ENCODE measurements around the gene ARID5A.

The ARID5A gene

DNA sequence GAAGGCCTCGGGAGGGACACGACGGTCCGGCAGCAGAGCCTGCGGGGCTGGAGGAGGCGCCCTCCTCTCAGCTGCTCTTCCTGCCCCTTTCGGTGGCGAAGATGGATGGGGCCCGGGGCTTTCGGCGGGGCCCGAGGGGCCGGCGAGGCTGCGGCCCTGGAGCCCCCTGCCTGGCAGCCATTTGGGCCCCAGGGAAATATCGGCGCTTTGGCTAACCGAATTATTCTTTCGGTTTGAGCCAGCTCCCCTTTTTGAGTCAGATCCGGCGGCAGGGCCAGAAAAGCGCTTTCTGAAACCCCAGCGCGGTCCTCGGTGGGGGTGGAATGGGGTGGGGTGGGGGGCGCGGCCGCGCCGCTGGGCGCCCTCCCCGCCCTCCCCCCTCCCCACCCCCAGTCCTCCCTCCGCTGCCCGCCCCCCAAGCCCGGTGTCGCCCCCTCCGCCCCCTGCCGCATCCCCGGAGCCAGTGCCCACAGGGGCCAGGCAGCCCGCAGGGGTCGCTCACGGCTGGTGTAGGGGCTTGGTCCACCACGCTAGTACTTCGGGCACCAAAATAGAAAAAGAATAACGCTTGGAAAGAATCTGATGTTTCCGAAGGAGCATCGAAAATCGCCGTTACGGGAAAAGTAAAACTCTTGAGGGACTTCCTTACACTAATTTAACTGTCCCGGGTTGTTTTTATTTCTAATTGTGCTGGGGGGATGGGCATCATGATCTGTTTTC, 9.1 kb upstream of the ARID5A start:
- peak overlapping the region; percentile 48 for H3K4me3 ChIP-seq (ENCODE audit: low read depth, low read length)
- TF ChIP-seq, protein P1, sequence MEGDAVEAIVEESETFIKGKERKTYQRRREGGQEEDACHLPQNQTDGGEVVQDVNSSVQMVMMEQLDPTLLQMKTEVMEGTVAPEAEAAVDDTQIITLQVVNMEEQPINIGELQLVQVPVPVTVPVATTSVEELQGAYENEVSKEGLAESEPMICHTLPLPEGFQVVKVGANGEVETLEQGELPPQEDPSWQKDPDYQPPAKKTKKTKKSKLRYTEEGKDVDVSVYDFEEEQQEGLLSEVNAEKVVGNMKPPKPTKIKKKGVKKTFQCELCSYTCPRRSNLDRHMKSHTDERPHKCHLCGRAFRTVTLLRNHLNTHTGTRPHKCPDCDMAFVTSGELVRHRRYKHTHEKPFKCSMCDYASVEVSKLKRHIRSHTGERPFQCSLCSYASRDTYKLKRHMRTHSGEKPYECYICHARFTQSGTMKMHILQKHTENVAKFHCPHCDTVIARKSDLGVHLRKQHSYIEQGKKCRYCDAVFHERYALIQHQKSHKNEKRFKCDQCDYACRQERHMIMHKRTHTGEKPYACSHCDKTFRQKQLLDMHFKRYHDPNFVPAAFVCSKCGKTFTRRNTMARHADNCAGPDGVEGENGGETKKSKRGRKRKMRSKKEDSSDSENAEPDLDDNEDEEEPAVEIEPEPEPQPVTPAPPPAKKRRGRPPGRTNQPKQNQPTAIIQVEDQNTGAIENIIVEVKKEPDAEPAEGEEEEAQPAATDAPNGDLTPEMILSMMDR (IDR thresholded peaks at IDR 0.05; ENCODE audit: insufficient read depth, low read depth, low read length, missing control alignments): peak; percentile 15
- DNase-seq (ENCODE audit: low read depth): peak; percentile 90

DNA sequence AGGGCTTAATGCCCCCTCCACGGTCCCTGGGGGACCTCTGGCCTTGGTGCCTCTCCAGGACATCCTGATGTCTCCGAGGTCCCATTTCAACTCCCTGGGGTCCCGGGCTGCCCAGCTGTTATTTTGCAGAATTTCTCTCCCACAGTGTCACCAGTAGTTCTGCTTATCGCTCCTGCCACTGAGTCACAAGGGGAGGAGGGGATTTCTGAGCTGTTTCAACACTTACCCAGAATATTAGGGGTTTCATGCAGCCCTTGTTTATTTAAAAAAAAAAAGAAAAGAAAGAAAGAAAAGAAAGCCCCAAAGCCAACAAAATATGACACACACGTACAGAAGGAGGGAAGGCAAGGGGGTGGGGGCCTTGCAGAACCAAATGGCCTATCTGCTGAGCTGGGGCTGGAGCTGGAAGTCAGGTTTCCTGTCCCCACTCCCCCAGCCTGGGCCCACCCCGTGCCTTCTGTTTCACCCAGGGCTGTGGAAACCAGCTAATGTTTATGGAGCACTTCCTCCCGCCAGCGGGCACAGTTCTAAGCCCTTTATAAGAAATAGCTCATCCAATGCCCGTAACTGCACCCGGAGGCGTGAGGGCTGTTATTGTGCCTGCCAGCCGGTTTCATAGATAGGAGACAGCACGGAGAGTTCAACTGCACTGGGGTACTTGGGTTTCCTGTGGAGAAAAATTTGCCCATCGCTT, 8.4 kb upstream of the ARID5A start:
- H3K4me3 ChIP-seq (ENCODE audit: low read depth, low read length): peak overlapping the region; percentile 35
- TF ChIP-seq, protein P1 (IDR thresholded peaks at IDR 0.05; ENCODE audit: insufficient read depth, low read depth, low read length, missing control alignments): no peak
- DNase-seq (ENCODE audit: low read depth): peak; percentile 75

DNA sequence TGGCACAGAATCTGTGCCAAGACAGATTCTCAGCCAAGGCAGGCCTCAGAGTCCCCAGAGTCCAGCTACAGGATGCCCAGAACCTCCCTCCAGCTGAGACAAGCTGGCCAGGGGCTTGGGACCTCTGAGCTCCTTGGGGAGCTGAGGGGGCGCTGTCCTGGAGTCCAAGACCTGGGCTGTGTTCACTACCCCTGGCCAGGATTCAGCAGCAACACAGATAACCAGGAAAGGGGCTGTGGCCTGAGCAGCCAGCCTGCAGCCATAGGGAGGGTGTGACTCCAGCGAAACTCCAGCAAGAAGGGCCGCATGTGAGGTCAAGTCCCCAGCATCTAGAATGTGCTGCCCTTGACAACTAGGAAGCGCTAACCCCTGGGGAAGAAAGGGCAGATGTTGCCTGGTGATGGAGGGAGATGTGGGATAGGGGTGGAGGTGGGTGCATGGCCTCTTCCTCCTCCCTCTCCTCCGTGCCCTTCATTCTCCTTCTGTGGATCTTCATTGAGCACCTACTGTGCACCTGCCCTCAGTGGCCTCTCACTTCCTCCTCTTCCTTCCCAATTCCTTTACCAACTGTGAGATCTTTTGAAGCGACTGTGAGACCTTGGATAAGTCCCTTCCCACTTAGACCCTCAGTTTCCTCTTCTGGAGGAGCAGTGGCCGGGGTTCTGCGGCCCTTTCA, 7.7 kb upstream of the ARID5A start:
- no peak for DNase-seq (ENCODE audit: low read depth)
- TF ChIP-seq, protein P1 (IDR thresholded peaks at IDR 0.05; ENCODE audit: insufficient read depth, low read depth, low read length, missing control alignments): no peak
- no peak overlapping the region for H3K4me3 ChIP-seq (ENCODE audit: low read depth, low read length)

DNA sequence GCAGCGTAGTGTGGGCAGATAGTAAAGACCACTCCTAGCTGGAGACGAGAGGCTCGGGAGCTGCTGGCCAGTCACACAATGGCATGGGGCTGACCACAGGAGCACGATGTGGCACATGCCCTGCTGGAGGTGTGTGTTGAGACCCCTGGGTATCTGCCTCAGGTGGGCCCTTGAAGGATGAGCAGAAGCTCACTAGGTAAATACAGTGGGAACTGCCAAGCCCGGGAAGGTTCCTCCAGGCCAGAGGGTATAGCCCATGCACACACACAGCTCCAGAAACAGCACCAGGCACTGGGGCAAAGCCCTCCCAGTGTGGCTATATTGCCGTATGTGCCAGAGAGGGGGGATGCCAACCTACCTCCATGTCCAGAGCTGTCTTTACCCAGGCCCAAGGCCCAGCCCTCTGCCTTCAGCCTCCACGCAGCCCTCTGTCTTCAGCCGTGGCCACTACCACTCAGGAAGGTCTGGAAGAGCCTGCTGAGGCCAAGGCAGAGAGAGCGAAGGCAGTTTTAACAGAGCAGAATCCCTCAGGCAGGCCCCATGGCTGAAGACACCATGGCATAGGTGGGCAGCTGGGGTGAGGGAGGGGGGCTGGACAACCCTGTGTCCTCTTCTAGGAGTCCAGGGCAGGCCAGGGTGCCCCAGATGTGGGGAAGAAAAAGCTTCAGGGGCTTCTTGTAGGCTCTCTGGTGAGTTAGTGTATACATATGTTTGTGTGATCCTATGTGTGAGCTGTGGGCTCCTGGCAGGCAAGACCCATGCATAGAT, 7.0 kb upstream of the ARID5A start:
- DNase-seq (ENCODE audit: low read depth): no peak
- TF ChIP-seq, protein P1 (IDR thresholded peaks at IDR 0.05; ENCODE audit: insufficient read depth, low read depth, low read length, missing control alignments): no peak
- H3K4me3 ChIP-seq (ENCODE audit: low read depth, low read length): no peak overlapping the region

DNA sequence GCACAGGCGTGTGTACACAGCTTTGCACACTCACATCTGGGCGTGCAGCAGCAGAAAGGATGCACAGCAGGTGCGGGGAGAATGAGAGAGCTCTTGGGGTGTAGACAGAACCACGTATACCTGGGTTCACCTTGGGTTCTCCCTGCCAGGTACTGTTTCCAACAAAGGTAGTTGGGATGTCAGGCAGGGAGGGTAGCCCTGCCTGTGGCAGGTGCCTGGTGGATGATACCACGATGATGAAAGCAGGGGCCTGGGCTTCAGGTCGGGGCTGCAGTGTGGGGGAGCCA, 6.5 kb upstream of the ARID5A start:
- no peak for DNase-seq (ENCODE audit: low read depth)
- TF ChIP-seq, protein P1 (IDR thresholded peaks at IDR 0.05; ENCODE audit: insufficient read depth, low read depth, low read length, missing control alignments): no peak
- H3K4me3 ChIP-seq (ENCODE audit: low read depth, low read length): no peak overlapping the region

DNA sequence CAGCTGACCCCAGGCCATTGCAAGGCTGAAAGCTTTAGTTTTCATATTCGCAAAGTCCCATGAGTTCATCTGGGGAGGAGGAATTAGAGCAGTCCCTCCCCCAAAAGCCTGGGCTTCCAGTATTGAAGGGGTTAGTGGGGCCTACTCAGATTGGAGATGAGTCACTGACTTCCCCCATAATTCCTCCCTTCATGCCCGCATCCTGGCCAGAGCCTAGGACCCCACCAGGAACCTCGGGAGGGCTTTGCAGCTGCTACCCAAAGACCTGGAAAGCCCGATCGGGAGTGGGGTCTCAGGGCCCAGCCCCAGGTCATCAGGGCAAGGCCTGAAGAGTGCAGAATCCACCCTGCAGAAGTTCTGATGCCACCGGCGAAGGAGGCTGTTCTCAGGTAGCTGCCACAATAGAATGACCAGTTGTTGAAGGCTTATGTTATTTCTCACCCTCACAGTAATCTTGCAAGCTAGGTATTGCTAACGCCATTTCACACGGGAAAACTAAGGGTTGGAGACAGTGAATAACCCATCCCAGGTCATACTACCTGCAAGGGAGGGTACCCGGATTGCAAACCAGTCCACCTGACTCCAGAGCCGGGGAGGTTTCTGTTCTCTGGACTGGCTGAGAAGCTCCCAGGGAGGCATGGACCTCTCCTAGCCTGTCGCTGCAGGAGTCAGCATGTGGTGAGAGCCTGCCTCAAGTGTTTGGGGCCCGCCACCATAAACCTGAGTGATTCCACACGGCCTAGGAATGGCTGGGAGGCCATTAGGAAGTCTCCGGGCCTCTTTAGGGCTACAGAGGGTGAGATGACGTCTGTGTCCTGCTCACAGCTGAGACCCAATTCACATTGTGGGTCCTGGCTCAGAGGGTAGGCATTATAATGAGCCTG, 5.8 kb upstream of the ARID5A start:
- TF ChIP-seq, protein P1 (IDR thresholded peaks at IDR 0.05; ENCODE audit: insufficient read depth, low read depth, low read length, missing control alignments): no peak
- no peak for DNase-seq (ENCODE audit: low read depth)
- H3K4me3 ChIP-seq (ENCODE audit: low read depth, low read length): no peak overlapping the region; the same call in 1 of the 2 replicates
